Measurements from ENCODE around the gene FAM200C.

FAM200C gene

DNA sequence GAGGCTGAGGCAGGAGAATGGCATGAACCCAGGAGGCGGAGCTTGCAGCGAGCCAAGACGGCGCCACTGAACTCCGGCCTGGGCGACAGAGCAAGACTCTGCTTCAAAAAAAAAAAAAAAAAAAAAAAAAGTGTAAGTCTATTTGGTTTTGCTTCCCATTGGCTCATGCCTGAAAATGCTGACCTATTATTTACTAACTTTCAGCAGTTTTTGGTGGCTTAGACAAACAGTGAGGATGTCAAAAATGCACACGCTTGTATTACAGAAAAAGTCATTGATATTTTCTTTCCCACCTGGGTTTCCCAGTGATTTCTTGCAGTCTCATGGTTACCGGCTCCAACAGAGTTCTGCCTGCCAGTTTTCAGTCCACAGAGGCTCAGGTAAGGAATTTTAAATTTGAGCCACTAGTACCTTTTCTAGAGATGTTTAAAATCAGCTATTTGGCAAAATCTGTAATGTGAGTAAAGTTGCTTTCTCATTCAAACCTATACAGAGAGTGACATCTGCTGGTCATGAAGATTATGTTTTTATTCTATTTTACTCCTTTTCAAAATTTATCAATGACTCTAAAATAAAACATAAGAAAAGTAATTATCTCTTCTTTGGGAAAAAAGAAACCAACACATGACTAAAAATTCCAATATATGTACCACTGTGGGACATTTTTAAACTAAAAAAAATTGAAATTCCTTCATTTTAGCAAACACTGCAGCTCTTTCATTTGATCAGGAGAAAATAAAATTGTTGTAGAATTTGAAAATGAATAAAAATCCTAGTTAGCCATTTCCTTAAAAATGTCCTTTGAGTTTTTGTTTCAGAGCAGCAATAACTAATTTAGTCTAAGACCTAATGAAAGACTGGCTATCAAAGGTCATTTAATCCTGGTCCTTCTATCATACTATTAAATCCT lies 8.8 kb downstream of the FAM200C start:
- no peak for TF ChIP-seq SIN3A (IDR thresholded peaks at IDR 0.05; ENCODE audit: borderline replicate concordance, insufficient read depth, low read length)
- TF ChIP-seq, protein P1, sequence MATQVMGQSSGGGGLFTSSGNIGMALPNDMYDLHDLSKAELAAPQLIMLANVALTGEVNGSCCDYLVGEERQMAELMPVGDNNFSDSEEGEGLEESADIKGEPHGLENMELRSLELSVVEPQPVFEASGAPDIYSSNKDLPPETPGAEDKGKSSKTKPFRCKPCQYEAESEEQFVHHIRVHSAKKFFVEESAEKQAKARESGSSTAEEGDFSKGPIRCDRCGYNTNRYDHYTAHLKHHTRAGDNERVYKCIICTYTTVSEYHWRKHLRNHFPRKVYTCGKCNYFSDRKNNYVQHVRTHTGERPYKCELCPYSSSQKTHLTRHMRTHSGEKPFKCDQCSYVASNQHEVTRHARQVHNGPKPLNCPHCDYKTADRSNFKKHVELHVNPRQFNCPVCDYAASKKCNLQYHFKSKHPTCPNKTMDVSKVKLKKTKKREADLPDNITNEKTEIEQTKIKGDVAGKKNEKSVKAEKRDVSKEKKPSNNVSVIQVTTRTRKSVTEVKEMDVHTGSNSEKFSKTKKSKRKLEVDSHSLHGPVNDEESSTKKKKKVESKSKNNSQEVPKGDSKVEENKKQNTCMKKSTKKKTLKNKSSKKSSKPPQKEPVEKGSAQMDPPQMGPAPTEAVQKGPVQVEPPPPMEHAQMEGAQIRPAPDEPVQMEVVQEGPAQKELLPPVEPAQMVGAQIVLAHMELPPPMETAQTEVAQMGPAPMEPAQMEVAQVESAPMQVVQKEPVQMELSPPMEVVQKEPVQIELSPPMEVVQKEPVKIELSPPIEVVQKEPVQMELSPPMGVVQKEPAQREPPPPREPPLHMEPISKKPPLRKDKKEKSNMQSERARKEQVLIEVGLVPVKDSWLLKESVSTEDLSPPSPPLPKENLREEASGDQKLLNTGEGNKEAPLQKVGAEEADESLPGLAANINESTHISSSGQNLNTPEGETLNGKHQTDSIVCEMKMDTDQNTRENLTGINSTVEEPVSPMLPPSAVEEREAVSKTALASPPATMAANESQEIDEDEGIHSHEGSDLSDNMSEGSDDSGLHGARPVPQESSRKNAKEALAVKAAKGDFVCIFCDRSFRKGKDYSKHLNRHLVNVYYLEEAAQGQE (IDR thresholded peaks at IDR 0.05; ENCODE audit: insufficient read depth in 1 of 2, low read depth in 2 of 2, low read length in 2 of 2): no peak
- no peak for TF ChIP-seq POLR2AphosphoS5 (IDR thresholded peaks at IDR 0.05; ENCODE audit: low read depth, low read length)
- no peak for TF ChIP-seq TAF1 (IDR thresholded peaks at IDR 0.05; ENCODE audit: borderline replicate concordance, insufficient read depth, low read length)
- TF ChIP-seq FOXP2 (optimal IDR thresholded peaks at IDR 0.05; ENCODE audit: borderline replicate concordance, extremely low read depth, extremely low read length, insufficient read depth): no peak

DNA sequence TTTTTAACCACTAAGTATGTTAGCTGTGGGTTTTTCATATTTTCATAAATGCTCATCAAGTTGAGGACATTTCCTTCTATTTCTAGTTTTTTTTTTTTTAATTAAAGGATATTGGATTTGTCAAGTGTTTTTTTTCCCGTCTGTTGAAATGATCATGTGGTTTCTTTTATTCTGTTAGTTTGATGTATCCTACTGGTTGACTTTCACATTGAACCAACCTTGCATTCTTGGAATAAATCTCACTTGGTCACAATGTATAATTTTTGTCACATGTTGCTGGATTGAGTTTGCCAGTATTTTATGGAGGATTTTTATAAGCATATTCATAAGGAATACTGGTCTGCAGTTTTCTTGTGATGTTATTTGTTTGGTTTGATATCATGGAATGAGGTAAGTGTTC lies 12.4 kb downstream of the FAM200C start:
- TF ChIP-seq, protein P1 (IDR thresholded peaks at IDR 0.05; ENCODE audit: insufficient read depth in 1 of 2, low read depth in 2 of 2, low read length in 2 of 2): no peak
- TF ChIP-seq TAF1 (IDR thresholded peaks at IDR 0.05; ENCODE audit: borderline replicate concordance, insufficient read depth, low read length) (no peak), POLR2AphosphoS5 (IDR thresholded peaks at IDR 0.05; ENCODE audit: low read depth, low read length) (no peak), SIN3A (IDR thresholded peaks at IDR 0.05; ENCODE audit: borderline replicate concordance, insufficient read depth, low read length) (no peak), FOXP2 (optimal IDR thresholded peaks at IDR 0.05; ENCODE audit: borderline replicate concordance, extremely low read depth, extremely low read length, insufficient read depth) (no peak)

DNA sequence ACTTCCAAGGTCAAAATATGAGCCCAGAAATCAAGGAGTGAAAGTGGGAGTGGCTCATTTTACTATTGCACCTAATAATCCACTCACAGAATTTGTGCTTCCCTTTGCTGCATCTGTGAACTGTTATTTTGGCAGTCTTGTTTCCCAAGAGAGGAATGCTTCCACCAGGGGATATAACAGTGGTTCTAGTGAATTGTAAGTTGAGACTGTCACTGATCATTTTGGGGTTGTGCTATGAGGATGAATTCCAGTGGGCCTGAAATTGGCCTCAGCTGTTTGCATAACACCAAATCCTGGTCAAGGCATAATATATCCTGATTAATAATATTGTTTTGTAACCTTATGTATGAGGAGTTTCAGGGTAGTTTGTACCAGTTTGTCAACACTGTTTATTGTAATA lies 14.4 kb downstream of the FAM200C start:
- TF ChIP-seq FOXP2 (optimal IDR thresholded peaks at IDR 0.05; ENCODE audit: borderline replicate concordance, extremely low read depth, extremely low read length, insufficient read depth) (no peak), POLR2AphosphoS5 (IDR thresholded peaks at IDR 0.05; ENCODE audit: low read depth, low read length) (no peak), TAF1 (IDR thresholded peaks at IDR 0.05; ENCODE audit: borderline replicate concordance, insufficient read depth, low read length) (no peak), SIN3A (IDR thresholded peaks at IDR 0.05; ENCODE audit: borderline replicate concordance, insufficient read depth, low read length) (no peak)
- TF ChIP-seq, protein P1 (IDR thresholded peaks at IDR 0.05; ENCODE audit: insufficient read depth in 1 of 2, low read depth in 2 of 2, low read length in 2 of 2): no peak

DNA sequence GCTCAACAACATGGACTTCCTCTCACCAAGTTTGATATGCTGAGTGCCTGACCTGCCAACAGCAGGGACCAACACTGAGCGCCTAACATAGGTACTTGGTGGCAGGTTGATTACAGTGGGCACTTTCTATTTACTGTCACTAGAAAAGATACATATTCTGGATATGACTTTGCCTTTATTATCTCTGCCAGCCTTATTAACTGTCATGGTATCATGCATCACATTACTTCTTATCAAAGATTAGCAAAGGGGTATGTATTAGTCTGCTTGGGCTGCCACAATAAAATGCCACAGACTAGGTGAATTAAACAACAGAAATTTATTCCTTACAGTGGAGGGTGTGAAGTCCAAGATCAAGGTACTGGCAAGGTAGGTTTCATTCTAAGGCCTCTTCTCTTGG lies 15.2 kb downstream of the FAM200C start:
- TF ChIP-seq FOXP2 (optimal IDR thresholded peaks at IDR 0.05; ENCODE audit: borderline replicate concordance, extremely low read depth, extremely low read length, insufficient read depth) (no peak), TAF1 (IDR thresholded peaks at IDR 0.05; ENCODE audit: borderline replicate concordance, insufficient read depth, low read length) (no peak), POLR2AphosphoS5 (IDR thresholded peaks at IDR 0.05; ENCODE audit: low read depth, low read length) (no peak), SIN3A (IDR thresholded peaks at IDR 0.05; ENCODE audit: borderline replicate concordance, insufficient read depth, low read length) (no peak)
- TF ChIP-seq, protein P1 (IDR thresholded peaks at IDR 0.05; ENCODE audit: insufficient read depth in 1 of 2, low read depth in 2 of 2, low read length in 2 of 2): no peak

Measured in PFSK-1 (cell line).